HG02588 (cell line): ENCODE results near the gene ALG12.

Source experiments
- ATAC-seq: cut with Tn5 transposase; IDR thresholded peaks from one replicate; pipeline ENCODE4 v1.9.1; 2021; ENCODE audit warnings: mild to moderate bottlenecking, moderate library complexity; ENCODE audit not compliant: unreplicated experiment

Gene ALG12

GRCh38 chr22:49933236-49934159 is 15.3 kb upstream of the ALG12 start:
- ATAC-seq: no peak

GRCh38 chr22:49930596-49931412 is 12.6 kb upstream of the ALG12 start:
- ATAC-seq: no peak

GRCh38 chr22:49929994-49930575 is 11.8 kb upstream of the ALG12 start:
- ATAC-seq: no peak

- ATAC-seq: peak; percentile 44
Observed at GRCh38 chr22:49929211-49929979, 11.2 kb upstream of the ALG12 start.

GRCh38 chr22:49928555-49929210 is 10.4 kb upstream of the ALG12 start:
- ATAC-seq: no peak

GRCh38 chr22:49928185-49928495 is 9.9 kb upstream of the ALG12 start:
- ATAC-seq: no peak

GRCh38 chr22:49927483-49928184 is 9.4 kb upstream of the ALG12 start:
- no peak for ATAC-seq

- ATAC-seq: no peak
Observed at GRCh38 chr22:49926916-49927315, 8.7 kb upstream of the ALG12 start.

GRCh38 chr22:49925525-49926128 is 7.4 kb upstream of the ALG12 start:
- ATAC-seq: no peak

GRCh38 chr22:49924113-49924833 is 6.0 kb upstream of the ALG12 start:
- ATAC-seq: no peak

GRCh38 chr22:49923445-49923844 is 5.2 kb upstream of the ALG12 start:
- ATAC-seq: no peak

GRCh38 chr22:49922926-49923325 is 4.7 kb upstream of the ALG12 start:
- ATAC-seq: no peak

- no peak for ATAC-seq
Observed at GRCh38 chr22:49922484-49922883, 4.2 kb upstream of the ALG12 start.

GRCh38 chr22:49921508-49922278 is 3.5 kb upstream of the ALG12 start:
- no peak for ATAC-seq

- no peak for ATAC-seq
Observed at GRCh38 chr22:49920859-49921258, 2.6 kb upstream of the ALG12 start.

GRCh38 chr22:49918911-49919881 is 958 bp upstream of the ALG12 start:
- no peak for ATAC-seq

GRCh38 chr22:49916831-49917230 is 1.4 kb downstream of the ALG12 start:
- no peak for ATAC-seq
